Measurements from ENCODE around the gene ADRA2C.

ADRA2C gene

GRCh38 chr4:3816983-3817960, 51.1 kb downstream of the ADRA2C start:
- DNase-seq: no peak
